ENCODE data around the gene BDH1. TPM values are rescaled to one million over a fixed set of nuclear protein-coding genes. Genes with fewer than 3 reads are reported as not detected.

Gene BDH1
- polyA plus RNA-seq, 1 donor from 2014 or later = 12.9 TPM

GRCh38 chr3:197507081-197507480 lies 48.7 kb downstream of the BDH1 start:
- no peaks in the 10 kb centered on the region for H3K9me2 ChIP-seq (ENCODE audit: insufficient read depth, low read length)
- no peaks in the 10 kb centered on the region for H3K79me2 ChIP-seq (replicated peaks; ENCODE audit: insufficient read depth, low read length)
- no peak overlapping the region for H2AFZ ChIP-seq (ENCODE audit: low read depth, low read length)
- no peak overlapping the region for H3K27ac ChIP-seq (ENCODE audit: low read length)
- H3K9ac ChIP-seq (ENCODE audit: low read length) = no peak overlapping the region
- no peaks in the 10 kb centered on the region for H3K9me3 ChIP-seq (ENCODE audit: low read length)
- no peak overlapping the region for H3K4me3 ChIP-seq (ENCODE audit: low read length)
- TF ChIP-seq, protein P1, sequence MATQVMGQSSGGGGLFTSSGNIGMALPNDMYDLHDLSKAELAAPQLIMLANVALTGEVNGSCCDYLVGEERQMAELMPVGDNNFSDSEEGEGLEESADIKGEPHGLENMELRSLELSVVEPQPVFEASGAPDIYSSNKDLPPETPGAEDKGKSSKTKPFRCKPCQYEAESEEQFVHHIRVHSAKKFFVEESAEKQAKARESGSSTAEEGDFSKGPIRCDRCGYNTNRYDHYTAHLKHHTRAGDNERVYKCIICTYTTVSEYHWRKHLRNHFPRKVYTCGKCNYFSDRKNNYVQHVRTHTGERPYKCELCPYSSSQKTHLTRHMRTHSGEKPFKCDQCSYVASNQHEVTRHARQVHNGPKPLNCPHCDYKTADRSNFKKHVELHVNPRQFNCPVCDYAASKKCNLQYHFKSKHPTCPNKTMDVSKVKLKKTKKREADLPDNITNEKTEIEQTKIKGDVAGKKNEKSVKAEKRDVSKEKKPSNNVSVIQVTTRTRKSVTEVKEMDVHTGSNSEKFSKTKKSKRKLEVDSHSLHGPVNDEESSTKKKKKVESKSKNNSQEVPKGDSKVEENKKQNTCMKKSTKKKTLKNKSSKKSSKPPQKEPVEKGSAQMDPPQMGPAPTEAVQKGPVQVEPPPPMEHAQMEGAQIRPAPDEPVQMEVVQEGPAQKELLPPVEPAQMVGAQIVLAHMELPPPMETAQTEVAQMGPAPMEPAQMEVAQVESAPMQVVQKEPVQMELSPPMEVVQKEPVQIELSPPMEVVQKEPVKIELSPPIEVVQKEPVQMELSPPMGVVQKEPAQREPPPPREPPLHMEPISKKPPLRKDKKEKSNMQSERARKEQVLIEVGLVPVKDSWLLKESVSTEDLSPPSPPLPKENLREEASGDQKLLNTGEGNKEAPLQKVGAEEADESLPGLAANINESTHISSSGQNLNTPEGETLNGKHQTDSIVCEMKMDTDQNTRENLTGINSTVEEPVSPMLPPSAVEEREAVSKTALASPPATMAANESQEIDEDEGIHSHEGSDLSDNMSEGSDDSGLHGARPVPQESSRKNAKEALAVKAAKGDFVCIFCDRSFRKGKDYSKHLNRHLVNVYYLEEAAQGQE (IDR thresholded peaks at IDR 0.05; ENCODE audit: borderline replicate concordance) = no peak
- TF ChIP-seq MXI1 (conservative IDR thresholded peaks at IDR 0.05; ENCODE audit: poor library complexity, severe bottlenecking) (no peak), CTCF (IDR thresholded peaks at IDR 0.05; ENCODE audit: poor library complexity, severe bottlenecking) (no peak), EP300 (conservative IDR thresholded peaks at IDR 0.05; ENCODE audit: poor library complexity, severe bottlenecking) (no peak), EZH2 (IDR thresholded peaks at IDR 0.05; ENCODE audit: borderline replicate concordance, insufficient read depth, low read length, poor library complexity, severe bottlenecking) (no peak), POLR2AphosphoS5 (IDR thresholded peaks at IDR 0.05) (no peak), TAF1 (IDR thresholded peaks at IDR 0.05; ENCODE audit: low read depth) (no peak), SMC3 (conservative IDR thresholded peaks at IDR 0.05; ENCODE audit: poor library complexity) (no peak), RAD21 (conservative IDR thresholded peaks at IDR 0.05) (no peak)
- no peaks in the 10 kb centered on the region for H3K27me3 ChIP-seq (ENCODE audit: insufficient read depth, low read depth, low read length)
- no peaks in the 10 kb centered on the region for H4K20me1 ChIP-seq (ENCODE audit: insufficient read depth)
- H3F3A ChIP-seq (ENCODE audit: insufficient read depth, low read length, poor library complexity, severe bottlenecking) = no peaks in the 10 kb centered on the region
- no peaks in the 10 kb centered on the region for H3K36me3 ChIP-seq (ENCODE audit: insufficient read depth, low read length)
- no peak overlapping the region for H3K4me2 ChIP-seq (ENCODE audit: low read length)

GRCh38 chr3:197505796-197506548 lies 49.8 kb downstream of the BDH1 start:
- Histone ChIP-seq H3K27me3 (ENCODE audit: insufficient read depth, low read depth, low read length) (no peaks in the 10 kb centered on the region), H3K79me2 (replicated peaks; ENCODE audit: insufficient read depth, low read length) (no peaks in the 10 kb centered on the region), H4K20me1 (ENCODE audit: insufficient read depth) (no peaks in the 10 kb centered on the region), H3K9ac (ENCODE audit: low read length) (no peak overlapping the region), H3K9me3 (ENCODE audit: low read length) (no peaks in the 10 kb centered on the region), H3K4me3 (ENCODE audit: low read length) (no peak overlapping the region), H3K36me3 (ENCODE audit: insufficient read depth, low read length) (no peaks in the 10 kb centered on the region), H2AFZ (ENCODE audit: low read depth, low read length) (no peak overlapping the region), H3F3A (ENCODE audit: insufficient read depth, low read length, poor library complexity, severe bottlenecking) (no peaks in the 10 kb centered on the region), H3K4me2 (ENCODE audit: low read length) (no peak overlapping the region), H3K27ac (ENCODE audit: low read length) (no peak overlapping the region), H3K9me2 (ENCODE audit: insufficient read depth, low read length) (no peaks in the 10 kb centered on the region)
- TF ChIP-seq SMC3 (conservative IDR thresholded peaks at IDR 0.05; ENCODE audit: poor library complexity) = no peak
- TF ChIP-seq CTCF (IDR thresholded peaks at IDR 0.05; ENCODE audit: poor library complexity, severe bottlenecking) = no peak
- TF ChIP-seq TAF1 (IDR thresholded peaks at IDR 0.05; ENCODE audit: low read depth) = no peak
- no peak for TF ChIP-seq MXI1 (conservative IDR thresholded peaks at IDR 0.05; ENCODE audit: poor library complexity, severe bottlenecking)
- TF ChIP-seq, protein P1 (IDR thresholded peaks at IDR 0.05; ENCODE audit: borderline replicate concordance) = no peak
- TF ChIP-seq POLR2AphosphoS5 (IDR thresholded peaks at IDR 0.05) = no peak
